Measurements from ENCODE around the gene CCDC187. TPM values are rescaled to one million over a fixed set of nuclear protein-coding genes. Genes with fewer than 3 reads are reported as not detected.

CCDC187 gene
- total RNA-seq, 4 donors from 2014 or later: 0.27 to 5.1 (median 2.2) TPM

DNA sequence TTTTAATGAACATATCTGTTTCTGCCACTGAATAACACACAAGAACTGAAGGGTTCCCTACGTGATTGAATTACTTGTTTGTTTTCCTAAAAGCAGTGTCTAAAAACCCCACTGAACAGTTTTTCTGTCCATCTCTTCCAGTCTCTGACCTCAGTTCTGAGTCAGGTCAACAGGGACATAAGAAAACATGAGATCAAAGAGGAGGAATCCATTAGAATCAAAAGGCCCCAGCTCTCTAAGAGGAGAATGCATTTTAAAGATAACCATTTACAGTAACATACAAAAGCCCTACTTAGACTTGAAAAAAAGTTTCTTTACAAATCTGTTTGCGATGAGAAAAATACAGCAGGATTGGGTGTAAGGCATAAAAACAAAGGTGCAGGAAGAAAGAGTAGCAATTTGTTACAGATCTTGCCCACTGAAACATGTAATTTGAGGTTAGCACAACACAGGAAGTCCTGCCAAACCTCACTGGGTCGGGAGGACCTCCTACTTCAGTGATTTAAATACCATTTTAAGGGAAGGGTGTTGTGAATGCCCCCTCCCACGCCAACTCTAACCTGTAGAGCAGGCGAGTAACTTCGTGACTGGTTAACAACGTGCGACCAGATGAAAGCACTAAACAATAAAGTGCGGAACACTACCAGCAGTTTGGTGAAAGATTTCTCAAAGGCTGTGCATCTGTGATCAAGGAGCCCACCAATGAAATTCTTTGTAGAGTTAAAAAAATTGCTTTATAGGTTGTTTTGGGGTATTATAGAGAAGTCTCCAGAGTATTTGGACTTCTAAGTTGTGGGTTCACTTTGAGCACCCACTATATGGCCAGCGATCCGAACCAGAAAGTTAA is 59.5 kb downstream of the CCDC187 start:
- no peak for TF ChIP-seq POLR2A (IDR thresholded peaks at IDR 0.05)
- TF ChIP-seq, protein P1, sequence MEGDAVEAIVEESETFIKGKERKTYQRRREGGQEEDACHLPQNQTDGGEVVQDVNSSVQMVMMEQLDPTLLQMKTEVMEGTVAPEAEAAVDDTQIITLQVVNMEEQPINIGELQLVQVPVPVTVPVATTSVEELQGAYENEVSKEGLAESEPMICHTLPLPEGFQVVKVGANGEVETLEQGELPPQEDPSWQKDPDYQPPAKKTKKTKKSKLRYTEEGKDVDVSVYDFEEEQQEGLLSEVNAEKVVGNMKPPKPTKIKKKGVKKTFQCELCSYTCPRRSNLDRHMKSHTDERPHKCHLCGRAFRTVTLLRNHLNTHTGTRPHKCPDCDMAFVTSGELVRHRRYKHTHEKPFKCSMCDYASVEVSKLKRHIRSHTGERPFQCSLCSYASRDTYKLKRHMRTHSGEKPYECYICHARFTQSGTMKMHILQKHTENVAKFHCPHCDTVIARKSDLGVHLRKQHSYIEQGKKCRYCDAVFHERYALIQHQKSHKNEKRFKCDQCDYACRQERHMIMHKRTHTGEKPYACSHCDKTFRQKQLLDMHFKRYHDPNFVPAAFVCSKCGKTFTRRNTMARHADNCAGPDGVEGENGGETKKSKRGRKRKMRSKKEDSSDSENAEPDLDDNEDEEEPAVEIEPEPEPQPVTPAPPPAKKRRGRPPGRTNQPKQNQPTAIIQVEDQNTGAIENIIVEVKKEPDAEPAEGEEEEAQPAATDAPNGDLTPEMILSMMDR (IDR thresholded peaks at IDR 0.05): no peak
- Histone ChIP-seq H3K4me3 (peak overlapping the region in 1 of 2 donors; percentile 95), H3K4me1 (peaks cover 6 to 11% of the 10 kb centered on the region in 2 donors), H3K27me3 (no peaks in the 10 kb centered on the region), H3K27ac (no peak overlapping the region), H3K36me3 (no peaks in the 10 kb centered on the region), H3K9me3 (no peaks in the 10 kb centered on the region)
- DNase-seq: no peak
- intact Hi-C loops (cut with DNase I; ENCODE audit: low total_unique reads): no loop called here

DNA sequence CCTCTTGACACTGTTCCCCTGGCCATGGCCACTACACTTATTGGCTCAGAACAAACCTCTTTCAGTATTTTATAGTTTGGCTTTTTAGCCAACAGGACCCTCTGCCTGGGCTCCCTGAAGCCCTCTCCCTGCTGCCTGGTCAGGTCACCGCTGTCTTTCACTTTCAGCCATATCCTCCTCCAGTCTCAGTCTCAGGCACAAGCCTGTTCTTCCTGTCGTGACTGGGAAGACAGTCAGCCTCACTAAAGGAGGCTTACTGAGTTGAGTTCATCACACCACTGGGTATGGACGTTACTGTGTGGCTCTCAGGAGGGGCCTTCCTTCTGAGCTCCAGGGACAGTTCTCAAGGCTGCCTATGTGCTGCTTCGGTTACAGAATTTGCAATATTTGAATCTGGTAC is 60.3 kb downstream of the CCDC187 start:
- Histone ChIP-seq H3K36me3 (no peaks in the 10 kb centered on the region), H3K4me1 (peaks cover 6 to 11% of the 10 kb centered on the region in 2 donors), H3K27ac (no peak overlapping the region), H3K9me3 (no peaks in the 10 kb centered on the region), H3K27me3 (no peaks in the 10 kb centered on the region), H3K4me3 (no peak overlapping the region)
- TF ChIP-seq, protein P1 (IDR thresholded peaks at IDR 0.05): no peak
- no peak for TF ChIP-seq POLR2A (IDR thresholded peaks at IDR 0.05)
- DNase-seq: no peak
- intact Hi-C loops (cut with DNase I; ENCODE audit: low total_unique reads): no loop called here

DNA sequence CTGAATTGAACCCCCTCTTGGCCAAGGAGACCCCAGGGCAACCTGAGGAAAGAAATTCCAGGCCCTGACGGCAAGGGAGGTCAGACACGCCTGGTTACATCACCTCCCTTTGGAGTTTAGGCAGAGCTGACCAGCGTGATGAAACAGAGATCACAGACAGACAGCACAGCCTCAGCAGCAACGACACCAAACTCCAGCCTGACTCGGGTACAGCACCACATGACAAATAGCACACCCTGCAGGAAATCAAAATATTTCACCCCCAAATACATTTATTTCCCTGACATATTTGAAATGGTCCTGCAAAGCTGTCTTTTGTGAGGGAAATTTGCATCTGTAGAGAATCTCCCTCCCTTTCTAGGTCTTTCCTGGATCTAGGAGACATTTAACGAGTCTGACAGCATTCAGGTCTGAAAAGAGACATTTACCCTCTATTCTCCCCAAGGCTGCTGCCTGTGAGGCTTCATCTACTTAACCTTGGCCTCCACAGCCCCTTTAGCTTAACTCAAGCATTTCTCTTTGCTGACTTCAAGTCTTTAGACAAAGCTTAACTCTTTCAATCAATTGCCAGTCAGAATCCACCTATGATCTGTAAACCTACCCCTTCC is 60.9 kb downstream of the CCDC187 start:
- Histone ChIP-seq H3K27ac (no peak overlapping the region), H3K9me3 (no peaks in the 10 kb centered on the region), H3K27me3 (no peaks in the 10 kb centered on the region), H3K36me3 (no peaks in the 10 kb centered on the region), H3K4me1 (peaks cover 6 to 11% of the 10 kb centered on the region in 2 donors), H3K4me3 (no peak overlapping the region)
- no peak for TF ChIP-seq POLR2A (IDR thresholded peaks at IDR 0.05)
- TF ChIP-seq, protein P1 (IDR thresholded peaks at IDR 0.05): no peak
- no peak for DNase-seq
- intact Hi-C loops (cut with DNase I; ENCODE audit: low total_unique reads): no loop called here

DNA sequence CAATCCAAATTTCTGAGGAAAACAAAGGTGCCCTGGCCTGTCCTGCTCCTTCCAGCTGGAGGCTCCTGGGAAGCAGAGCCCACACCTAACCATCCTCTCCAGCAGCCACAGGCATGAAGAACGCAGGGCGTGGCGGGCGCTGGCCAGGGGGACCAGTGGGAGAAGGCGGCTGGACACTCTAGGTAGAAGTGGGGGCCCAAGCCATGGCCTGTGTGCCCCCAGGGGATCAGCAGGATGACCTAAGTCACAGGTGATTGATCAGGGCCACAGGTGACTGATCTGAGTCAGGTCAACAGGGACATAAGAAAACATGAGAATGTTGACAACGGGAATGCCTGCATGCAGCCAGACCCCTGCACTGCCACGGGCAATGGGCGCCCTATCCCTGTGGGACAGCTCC is 61.6 kb downstream of the CCDC187 start:
- intact Hi-C loops (cut with DNase I; ENCODE audit: low total_unique reads): no loop called here
- no peak overlapping the region for H3K27ac ChIP-seq
- H3K4me3 ChIP-seq: no peak overlapping the region
- DNase-seq: no peak
- no peaks in the 10 kb centered on the region for H3K27me3 ChIP-seq
- H3K9me3 ChIP-seq: no peaks in the 10 kb centered on the region
- TF ChIP-seq POLR2A (IDR thresholded peaks at IDR 0.05): no peak
- TF ChIP-seq, protein P1 (IDR thresholded peaks at IDR 0.05): no peak
- H3K4me1 ChIP-seq: peaks cover 6 to 11% of the 10 kb centered on the region in 2 donors
- no peaks in the 10 kb centered on the region for H3K36me3 ChIP-seq

DNA sequence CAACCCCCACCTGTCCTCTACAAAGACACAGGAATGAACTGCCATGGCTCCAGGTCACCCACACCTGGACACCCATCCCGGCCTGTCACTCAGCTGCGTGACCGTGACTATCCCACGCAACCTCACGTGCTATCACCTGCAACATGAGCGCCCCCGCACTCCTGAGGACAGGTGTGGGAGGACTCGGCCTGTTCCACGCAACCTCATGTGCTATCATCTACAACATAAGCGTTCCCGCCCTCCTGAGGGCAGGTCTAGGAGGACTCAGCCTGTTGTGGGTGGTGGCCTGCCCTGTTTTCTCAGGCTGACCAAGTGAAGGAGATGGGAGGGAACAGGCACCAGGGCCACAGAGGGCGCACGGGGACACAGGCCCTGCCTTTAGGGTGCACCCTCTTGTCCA is 62.4 kb downstream of the CCDC187 start:
- no peak for DNase-seq
- intact Hi-C loops (cut with DNase I; ENCODE audit: low total_unique reads): no loop called here
- TF ChIP-seq, protein P1 (IDR thresholded peaks at IDR 0.05): no peak
- no peak for TF ChIP-seq POLR2A (IDR thresholded peaks at IDR 0.05)
- Histone ChIP-seq H3K27me3 (no peaks in the 10 kb centered on the region), H3K27ac (no peak overlapping the region), H3K9me3 (no peaks in the 10 kb centered on the region), H3K4me3 (no peak overlapping the region), H3K36me3 (no peaks in the 10 kb centered on the region), H3K4me1 (peaks cover 6 to 11% of the 10 kb centered on the region in 2 donors)

Data from uterus (tissue), 4 donors.